GM19351 (cell line): ENCODE measurements around the gene ADRB2.

Experiments
- ATAC-seq: cut with Tn5 transposase; IDR thresholded peaks from one replicate; pipeline ENCODE4 v1.9.1; 2021; ENCODE audit warnings: mild to moderate bottlenecking, moderate library complexity; ENCODE audit not compliant: unreplicated experiment

Gene ADRB2

GRCh38 chr5:148830211-148830610 lies 3.8 kb downstream of the ADRB2 start:
- no peak for ATAC-seq

- peak; percentile 87 for ATAC-seq
Observed at GRCh38 chr5:148831590-148832565, 5.5 kb downstream of the ADRB2 start.

GRCh38 chr5:148833122-148833521 lies 6.7 kb downstream of the ADRB2 start:
- no peak for ATAC-seq

GRCh38 chr5:148833925-148834324 lies 7.5 kb downstream of the ADRB2 start:
- no peak for ATAC-seq

- no peak for ATAC-seq
Observed at GRCh38 chr5:148834689-148835088, 8.3 kb downstream of the ADRB2 start.

GRCh38 chr5:148836272-148837250 lies 10.2 kb downstream of the ADRB2 start:
- ATAC-seq, result no peak

- no peak for ATAC-seq
Observed at GRCh38 chr5:148837383-148837782, 11.0 kb downstream of the ADRB2 start.

GRCh38 chr5:148838357-148838756 lies 11.9 kb downstream of the ADRB2 start:
- ATAC-seq, result no peak

- ATAC-seq, result no peak
Observed at GRCh38 chr5:148839960-148840359, 13.5 kb downstream of the ADRB2 start.

- no peak for ATAC-seq
Observed at GRCh38 chr5:148840531-148840930, 14.1 kb downstream of the ADRB2 start.

- ATAC-seq, result no peak
Observed at GRCh38 chr5:148841519-148841918, 15.1 kb downstream of the ADRB2 start.

- ATAC-seq, result no peak
Observed at GRCh38 chr5:148842161-148842560, 15.8 kb downstream of the ADRB2 start.

GRCh38 chr5:148843510-148844318 lies 17.3 kb downstream of the ADRB2 start:
- no peak for ATAC-seq

GRCh38 chr5:148844433-148845280 lies 18.2 kb downstream of the ADRB2 start:
- ATAC-seq, result no peak

GRCh38 chr5:148846930-148847329 lies 20.5 kb downstream of the ADRB2 start:
- no peak for ATAC-seq

- no peak for ATAC-seq
Observed at GRCh38 chr5:148847456-148847855, 21.0 kb downstream of the ADRB2 start.

- no peak for ATAC-seq
Observed at GRCh38 chr5:148848393-148849031, 22.1 kb downstream of the ADRB2 start.

GRCh38 chr5:148849461-148849860 lies 23.1 kb downstream of the ADRB2 start:
- ATAC-seq, result no peak

GRCh38 chr5:148850836-148851235 lies 24.4 kb downstream of the ADRB2 start:
- ATAC-seq, result no peak
